Fibroblast of pulmonary artery (primary cell): Measurements from ENCODE around the gene WDFY4.

ENCODE experiments used
- DNase-seq: peaks from one replicate; pipeline ENCODE4 v3.0.0-alpha.2; 2010; ENCODE audit warnings: low read depth
- H3K4me3 ChIP-seq: replicated peaks from 2 replicates; pipeline ENCODE4 v1.5.1; 2011; ENCODE audit warnings: low read depth, mild to moderate bottlenecking, control low read depth, low read length, moderate library complexity
- TF ChIP-seq, protein P1 (sequence below): IDR thresholded peaks from 2 replicates; pipeline ENCODE4 v1.5.1; 2011; ENCODE audit warnings: mild to moderate bottlenecking, control low read depth, low read length, inconsistent platforms; ENCODE audit errors: missing control alignments

Gene WDFY4

GRCh38 chr10:48902096-48902495 is 217.4 kb downstream of the WDFY4 start:
- H3K4me3 ChIP-seq = no peak overlapping the region
- TF ChIP-seq, protein P1, sequence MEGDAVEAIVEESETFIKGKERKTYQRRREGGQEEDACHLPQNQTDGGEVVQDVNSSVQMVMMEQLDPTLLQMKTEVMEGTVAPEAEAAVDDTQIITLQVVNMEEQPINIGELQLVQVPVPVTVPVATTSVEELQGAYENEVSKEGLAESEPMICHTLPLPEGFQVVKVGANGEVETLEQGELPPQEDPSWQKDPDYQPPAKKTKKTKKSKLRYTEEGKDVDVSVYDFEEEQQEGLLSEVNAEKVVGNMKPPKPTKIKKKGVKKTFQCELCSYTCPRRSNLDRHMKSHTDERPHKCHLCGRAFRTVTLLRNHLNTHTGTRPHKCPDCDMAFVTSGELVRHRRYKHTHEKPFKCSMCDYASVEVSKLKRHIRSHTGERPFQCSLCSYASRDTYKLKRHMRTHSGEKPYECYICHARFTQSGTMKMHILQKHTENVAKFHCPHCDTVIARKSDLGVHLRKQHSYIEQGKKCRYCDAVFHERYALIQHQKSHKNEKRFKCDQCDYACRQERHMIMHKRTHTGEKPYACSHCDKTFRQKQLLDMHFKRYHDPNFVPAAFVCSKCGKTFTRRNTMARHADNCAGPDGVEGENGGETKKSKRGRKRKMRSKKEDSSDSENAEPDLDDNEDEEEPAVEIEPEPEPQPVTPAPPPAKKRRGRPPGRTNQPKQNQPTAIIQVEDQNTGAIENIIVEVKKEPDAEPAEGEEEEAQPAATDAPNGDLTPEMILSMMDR = no peak
- no peak for DNase-seq

GRCh38 chr10:48903151-48903550 is 218.5 kb downstream of the WDFY4 start:
- TF ChIP-seq, protein P1 = no peak

GRCh38 chr10:48904861-48905260 is 220.2 kb downstream of the WDFY4 start:
- H3K4me3 ChIP-seq = no peak overlapping the region
- TF ChIP-seq, protein P1 = no peak
- no peak for DNase-seq

More at GRCh38 chr10:48903151-48903550, 218.5 kb downstream of the WDFY4 start:
- no peak for DNase-seq
- H3K4me3 ChIP-seq = no peak overlapping the region

- no peak overlapping the region for H3K4me3 ChIP-seq
- TF ChIP-seq, protein P1 = no peak
- DNase-seq = no peak
Observed at GRCh38 chr10:48905311-48905710, 220.6 kb downstream of the WDFY4 start.

- no peak overlapping the region for H3K4me3 ChIP-seq
- TF ChIP-seq, protein P1 = no peak
- no peak for DNase-seq
Observed at GRCh38 chr10:48906841-48907240, 222.2 kb downstream of the WDFY4 start.

- no peak for DNase-seq
- H3K4me3 ChIP-seq = no peak overlapping the region
- TF ChIP-seq, protein P1 = no peak
Observed at GRCh38 chr10:48907730-48908129, 223.1 kb downstream of the WDFY4 start.

- TF ChIP-seq, protein P1 = no peak
- H3K4me3 ChIP-seq = no peak overlapping the region
- DNase-seq = no peak
Observed at GRCh38 chr10:48910548-48910947, 225.9 kb downstream of the WDFY4 start.
